ENCODE data around the gene PRRX2. TPM values are rescaled to one million over a fixed set of nuclear protein-coding genes. Genes with fewer than 3 reads are reported as not detected.

PRRX2 gene
- total RNA-seq, 1 donor from 2014 or later, result 20.8 TPM

DNA sequence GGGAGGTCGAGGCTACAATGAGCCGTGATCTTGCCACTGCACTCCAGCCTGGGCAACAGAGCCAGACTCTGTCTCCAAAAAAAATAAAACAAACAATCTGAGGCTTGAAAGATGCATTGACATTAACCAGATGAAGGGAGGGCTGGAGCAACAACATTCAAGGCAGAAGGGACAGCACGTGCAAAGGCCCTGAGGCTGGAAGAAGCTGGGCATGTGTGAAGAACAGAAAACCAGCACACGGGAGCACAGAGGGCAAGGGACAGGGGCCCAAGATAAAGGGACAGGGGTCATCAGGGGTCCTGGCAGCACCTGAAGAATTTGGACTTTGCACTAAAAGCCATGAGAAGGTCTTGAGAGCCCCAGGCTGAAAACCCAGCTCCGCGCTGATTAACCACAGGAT lies 84.1 kb downstream of the PRRX2 start:
- TF ChIP-seq, protein P1, sequence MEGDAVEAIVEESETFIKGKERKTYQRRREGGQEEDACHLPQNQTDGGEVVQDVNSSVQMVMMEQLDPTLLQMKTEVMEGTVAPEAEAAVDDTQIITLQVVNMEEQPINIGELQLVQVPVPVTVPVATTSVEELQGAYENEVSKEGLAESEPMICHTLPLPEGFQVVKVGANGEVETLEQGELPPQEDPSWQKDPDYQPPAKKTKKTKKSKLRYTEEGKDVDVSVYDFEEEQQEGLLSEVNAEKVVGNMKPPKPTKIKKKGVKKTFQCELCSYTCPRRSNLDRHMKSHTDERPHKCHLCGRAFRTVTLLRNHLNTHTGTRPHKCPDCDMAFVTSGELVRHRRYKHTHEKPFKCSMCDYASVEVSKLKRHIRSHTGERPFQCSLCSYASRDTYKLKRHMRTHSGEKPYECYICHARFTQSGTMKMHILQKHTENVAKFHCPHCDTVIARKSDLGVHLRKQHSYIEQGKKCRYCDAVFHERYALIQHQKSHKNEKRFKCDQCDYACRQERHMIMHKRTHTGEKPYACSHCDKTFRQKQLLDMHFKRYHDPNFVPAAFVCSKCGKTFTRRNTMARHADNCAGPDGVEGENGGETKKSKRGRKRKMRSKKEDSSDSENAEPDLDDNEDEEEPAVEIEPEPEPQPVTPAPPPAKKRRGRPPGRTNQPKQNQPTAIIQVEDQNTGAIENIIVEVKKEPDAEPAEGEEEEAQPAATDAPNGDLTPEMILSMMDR (conservative IDR thresholded peaks at IDR 0.05), result no peak
- Mint-ChIP-seq H3K4me1 (ENCODE audit: unreplicated experiment) (peaks cover 31% of the 10 kb centered on the region), H3K27me3 (no peaks in the 10 kb centered on the region), H3K36me3 (peaks cover 3% of the 10 kb centered on the region), H3K27ac (peak overlapping the region; percentile 97), H3K4me3 (peak overlapping the region; percentile 17), H3K9me3 (no peaks in the 10 kb centered on the region)
- no peak for DNase-seq (ENCODE audit: extremely low spot score, unreplicated experiment)

DNA sequence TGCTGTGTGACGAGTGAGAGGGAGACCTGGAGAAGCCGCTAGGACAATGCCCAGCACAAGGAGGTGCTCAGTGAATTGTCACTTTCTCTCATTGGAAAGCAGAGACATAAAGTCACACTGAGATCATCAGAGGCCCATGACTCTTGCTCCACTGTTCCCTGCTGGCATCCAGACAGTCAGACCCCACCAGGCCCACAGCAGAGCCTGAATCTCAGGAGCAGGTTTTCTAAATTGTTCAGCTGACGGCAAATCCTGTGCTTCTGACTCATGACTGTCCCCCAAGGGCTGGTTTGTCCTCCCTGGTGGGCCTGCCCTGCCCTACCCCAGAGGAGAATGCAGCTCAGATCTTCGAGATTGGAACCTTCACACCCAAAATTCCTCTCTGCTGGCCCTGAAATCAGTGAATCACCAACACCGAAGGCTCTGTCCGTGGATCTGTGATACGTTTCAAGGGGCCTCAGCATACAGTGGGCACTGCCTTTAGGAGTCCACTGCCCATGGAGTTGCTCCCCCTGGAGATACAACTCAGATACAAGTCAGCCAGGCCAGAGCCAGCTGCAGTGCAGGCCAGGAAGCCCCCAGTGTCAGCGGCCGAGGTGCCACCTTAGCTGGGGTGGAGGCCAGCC lies 84.7 kb downstream of the PRRX2 start:
- Mint-ChIP-seq H3K9me3 (no peaks in the 10 kb centered on the region), H3K4me1 (ENCODE audit: unreplicated experiment) (peaks cover 31% of the 10 kb centered on the region), H3K27ac (peak overlapping the region; percentile 97), H3K27me3 (no peaks in the 10 kb centered on the region), H3K36me3 (peaks cover 3% of the 10 kb centered on the region), H3K4me3 (peak overlapping the region; percentile 59)
- DNase-seq (ENCODE audit: extremely low spot score, unreplicated experiment), result no peak
- TF ChIP-seq, protein P1 (conservative IDR thresholded peaks at IDR 0.05), result no peak

DNA sequence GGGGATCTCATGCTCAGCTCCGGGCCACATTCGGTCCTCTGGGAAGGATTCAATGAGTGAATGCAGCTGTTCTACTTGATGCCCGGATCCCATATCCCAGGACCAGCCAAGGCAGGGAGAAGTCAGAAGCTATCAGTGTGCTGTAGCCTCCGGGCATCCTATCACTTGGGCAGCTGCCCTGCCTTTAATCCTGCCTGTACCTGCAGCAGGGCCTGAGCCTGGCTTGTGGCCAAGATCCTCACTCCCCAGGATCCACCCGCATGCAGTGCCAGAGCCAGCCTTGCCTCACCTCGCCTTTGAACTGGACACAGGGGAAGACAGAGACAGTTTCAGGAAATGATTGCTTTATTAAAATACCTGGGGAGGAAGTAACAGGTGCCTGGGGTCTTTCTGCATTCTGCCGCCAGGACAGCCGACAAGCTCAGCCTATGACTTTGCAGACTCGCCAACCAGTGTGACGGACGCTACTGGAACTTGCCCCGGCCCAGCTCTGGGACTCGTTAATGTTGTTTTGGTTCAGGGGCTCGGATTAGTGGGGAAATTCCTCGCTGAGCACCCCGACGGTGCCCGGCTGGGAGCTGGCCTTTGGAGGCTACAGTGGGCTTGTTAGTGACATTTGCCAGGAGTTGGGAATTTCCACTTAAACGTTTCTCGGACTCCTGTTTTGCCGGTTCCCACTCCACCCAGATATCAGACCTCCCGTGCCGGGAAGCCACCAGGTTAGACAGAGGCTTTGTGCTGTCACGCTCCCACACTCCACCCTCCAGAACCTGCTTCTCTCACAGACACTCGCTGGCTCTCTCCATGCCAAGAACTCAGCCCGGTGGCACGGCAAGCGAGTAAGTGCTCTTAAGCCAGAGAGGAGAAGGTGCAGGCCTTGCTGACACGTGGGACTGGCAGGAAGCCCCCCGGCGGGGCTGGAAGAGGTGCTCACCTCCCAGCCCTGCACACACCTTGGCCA lies 86.7 kb downstream of the PRRX2 start:
- TF ChIP-seq, protein P1 (conservative IDR thresholded peaks at IDR 0.05), result no peak

GRCh38 chr9:129752900-129753729 lies 87.7 kb downstream of the PRRX2 start, which contains the start of gene PTGES:
PTGES (minus strand) TSS chr9:129753042; CDS start chr9:129753012, 30 bp downstream.
- Mint-ChIP-seq H3K36me3 (no peaks in the 10 kb centered on the region), H3K4me1 (ENCODE audit: unreplicated experiment) (peaks cover 26% of the 10 kb centered on the region), H3K27ac (peak within 1 kb of the TSS; percentile 95), H3K27me3 (no peaks in the 10 kb centered on the region), H3K9me3 (no peaks in the 10 kb centered on the region), H3K4me3 (peak within 1 kb of the TSS; percentile 87)
- peak; percentile 83 for DNase-seq (ENCODE audit: extremely low spot score, unreplicated experiment)
- TF ChIP-seq, protein P1 (conservative IDR thresholded peaks at IDR 0.05), result no peak

More for the DNA sequence above, 86.7 kb downstream of the PRRX2 start:
- no peaks in the 10 kb centered on the region for H3K9me3 Mint-ChIP-seq
- no peaks in the 10 kb centered on the region for H3K27me3 Mint-ChIP-seq
- peaks cover 24% of the 10 kb centered on the region for H3K4me1 Mint-ChIP-seq (ENCODE audit: unreplicated experiment)
- H3K4me3 Mint-ChIP-seq, result peak overlapping the region; percentile 87
- peak overlapping the region; percentile 95 for H3K27ac Mint-ChIP-seq
- peaks cover 3% of the 10 kb centered on the region for H3K36me3 Mint-ChIP-seq
- DNase-seq (ENCODE audit: extremely low spot score, unreplicated experiment), result no peak

DNA sequence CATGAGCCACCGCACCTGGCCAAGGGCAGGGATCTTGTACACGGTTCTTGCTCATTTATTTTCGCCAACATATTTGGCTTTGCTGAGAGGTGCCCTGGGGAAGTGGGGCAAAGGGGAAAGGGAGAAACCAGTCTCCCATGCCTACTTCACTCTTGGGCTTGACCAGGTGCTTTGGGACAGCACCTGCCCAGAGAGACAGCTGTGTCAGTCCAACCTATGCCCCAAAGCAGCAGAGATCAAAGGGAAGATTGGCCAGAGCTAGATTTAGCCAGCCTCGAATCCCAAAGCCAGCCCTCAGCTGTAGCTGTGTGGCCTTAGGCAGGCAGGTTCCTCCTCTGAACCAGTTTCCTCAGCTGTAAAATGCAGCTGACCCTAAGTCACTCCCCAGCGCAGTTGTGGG lies 89.7 kb downstream of the PRRX2 start:
- Mint-ChIP-seq H3K36me3 (no peaks in the 10 kb centered on the region), H3K9me3 (no peaks in the 10 kb centered on the region), H3K4me1 (ENCODE audit: unreplicated experiment) (peaks cover 25% of the 10 kb centered on the region), H3K27ac (no peak overlapping the region), H3K4me3 (no peak overlapping the region), H3K27me3 (no peaks in the 10 kb centered on the region)
- DNase-seq (ENCODE audit: extremely low spot score, unreplicated experiment), result no peak
- TF ChIP-seq, protein P1 (conservative IDR thresholded peaks at IDR 0.05), result no peak

Data from type B pancreatic cell (in vitro differentiated cells).